ENCODE data around the gene COX20. TPM values are rescaled to one million over a fixed set of nuclear protein-coding genes. Genes with fewer than 3 reads are reported as not detected.

The COX20 gene
- polyA plus RNA-seq, 1 of the 3 experiments (the other 2 are of a cell fraction), result 24.8 TPM

GRCh38 chr1:244822878-244823277 is 12.6 kb upstream of the COX20 start:
- no peaks in the 10 kb centered on the region for H4K20me1 ChIP-seq (ENCODE audit: insufficient read depth)
- 84% methylated on average over 11 of the region's 11 CpGs for WGBS (ENCODE audit: low lambda C conversion rate)

GRCh38 chr1:244826712-244827111 is 8.7 kb upstream of the COX20 start:
- no peak overlapping the region for H3K4me2 ChIP-seq
- H3K27ac ChIP-seq (ENCODE audit: low read depth in 2 of 2, low read length in 1 of 2), result no peak overlapping the region
- no peak overlapping the region for H2AFZ ChIP-seq (ENCODE audit: low read depth)
- no peaks in the 10 kb centered on the region for H4K20me1 ChIP-seq (ENCODE audit: insufficient read depth)
- ChIA-PET CTCF (no interaction called here), POLR2A (no interaction called here)
- no peaks in the 10 kb centered on the region for H3K9me3 ChIP-seq
- 78% methylated on average over 4 of the region's 4 CpGs for WGBS (ENCODE audit: low lambda C conversion rate)
- no peaks in the 10 kb centered on the region for H3K27me3 ChIP-seq (ENCODE audit: insufficient read depth)
- no peaks in the 10 kb centered on the region for H3K79me2 ChIP-seq (ENCODE audit: insufficient read depth)
- no peaks in the 10 kb centered on the region for H3K9me2 ChIP-seq
- H3K4me1 ChIP-seq (ENCODE audit: control insufficient read depth in 1 of 2, insufficient read depth in 2 of 2, low read depth in 1 of 2, low read length in 1 of 2), result no peaks in the 10 kb centered on the region
- no peaks in the 10 kb centered on the region for H3F3A ChIP-seq (replicated peaks; ENCODE audit: insufficient read depth)
- DNase-seq, result no peak
- no peaks in the 10 kb centered on the region for H3K36me3 ChIP-seq (replicated peaks in 1 of 2; ENCODE audit: control insufficient read depth in 1 of 2, insufficient read depth in 2 of 2, low read length in 1 of 2)
- no peak overlapping the region for H3K4me3 ChIP-seq (ENCODE audit: low read depth in 2 of 2, low read length in 1 of 2)
- TF ChIP-seq IRF3 (IDR thresholded peaks at IDR 0.05; ENCODE audit: low read depth, low read length) (no peak), FOXJ3 (CRISPR knock-in tag; IDR thresholded peaks at IDR 0.05) (no peak), TCF12 (IDR thresholded peaks at IDR 0.05) (no peak), EZH2phosphoT487 (IDR thresholded peaks at IDR 0.05; ENCODE audit: borderline replicate concordance, low read depth) (no peak), TEAD4 (IDR thresholded peaks at IDR 0.05; ENCODE audit: borderline replicate concordance, insufficient read depth) (no peak), ZBTB33 (IDR thresholded peaks at IDR 0.05; ENCODE audit: borderline replicate concordance, low read depth) (no peak), YY1 (IDR thresholded peaks at IDR 0.05; ENCODE audit: low read depth) (no peak), CHD2 (IDR thresholded peaks at IDR 0.05; ENCODE audit: low read length, partially characterized antibody) (no peak), SMC3 (IDR thresholded peaks at IDR 0.05; ENCODE audit: low read depth, low read length) (no peak), TAF1 (IDR thresholded peaks at IDR 0.05; ENCODE audit: borderline replicate concordance, low read depth, low read length) (no peak), JUND (IDR thresholded peaks at IDR 0.05) (no peak), GABPA (IDR thresholded peaks at IDR 0.05; ENCODE audit: low read depth) (no peak), USF2 (IDR thresholded peaks at IDR 0.05; ENCODE audit: borderline replicate concordance, low read depth, low read length) (no peak), MAX (IDR thresholded peaks at IDR 0.05; ENCODE audit: low read depth) (no peak), GATA2 (CRISPR knock-in tag; IDR thresholded peaks at IDR 0.05) (no peak), MXI1 (IDR thresholded peaks at IDR 0.05; ENCODE audit: low read depth, low read length) (no peak)
- H3K9ac ChIP-seq, result no peak overlapping the region

More at GRCh38 chr1:244822878-244823277, 12.6 kb upstream of the COX20 start:
- no peak overlapping the region for H3K4me2 ChIP-seq
- ChIA-PET POLR2A (no interaction called here), CTCF (no interaction called here)
- no peak overlapping the region for H3K4me3 ChIP-seq (ENCODE audit: low read depth in 2 of 2, low read length in 1 of 2)
- no peaks in the 10 kb centered on the region for H3K36me3 ChIP-seq (replicated peaks in 1 of 2; ENCODE audit: control insufficient read depth in 1 of 2, insufficient read depth in 2 of 2, low read length in 1 of 2)
- no peak overlapping the region for H3K27ac ChIP-seq (ENCODE audit: low read depth in 2 of 2, low read length in 1 of 2)
- 0 out of 4 replicates have a peak, but pooled peaks cover 0 to 8% of the 10 kb centered on the region in 2 experiments for H3K4me1 ChIP-seq (ENCODE audit: control insufficient read depth in 1 of 2, insufficient read depth in 2 of 2, low read depth in 1 of 2, low read length in 1 of 2)
- no peaks in the 10 kb centered on the region for H3F3A ChIP-seq (replicated peaks; ENCODE audit: insufficient read depth)
- H2AFZ ChIP-seq (ENCODE audit: low read depth), result no peak overlapping the region
- no peaks in the 10 kb centered on the region for H3K9me3 ChIP-seq
- H3K9ac ChIP-seq, result no peak overlapping the region
- no peaks in the 10 kb centered on the region for H3K79me2 ChIP-seq (ENCODE audit: insufficient read depth)
- no peaks in the 10 kb centered on the region for H3K27me3 ChIP-seq (ENCODE audit: insufficient read depth)
- DNase-seq, result no peak
- no peak for TF ChIP-seq FOSL2 (IDR thresholded peaks at IDR 0.05; ENCODE audit: borderline replicate concordance, low read depth)
- H3K9me2 ChIP-seq, result no peaks in the 10 kb centered on the region
